Coronary artery (tissue), 2 donors: ENCODE results near the gene DYSF.
A peak's percentile ranks its signal among the peaks of the same experiment; 100 is the strongest.

Experiments
- DNase-seq: peaks from one replicate; pipeline ENCODE4 v3.0.0-alpha.2; 2017; ENCODE audit warnings: low spot score
- H3K27ac ChIP-seq, 2 donors: fragments of 200-600 bp; sonication (generic); one replicate each; pipeline ENCODE4 v1.5.1; 2016 to 2019
- H3K4me3 ChIP-seq: fragments of 200-600 bp; sonication (generic); 2 replicates; pipeline ENCODE4 v1.5.1; 2016; ENCODE audit warnings: mild to moderate bottlenecking, moderate library complexity
- CTCF ChIP-seq: fragments of 200-600 bp; sonication (generic); IDR thresholded peaks from one replicate; pipeline ENCODE4 v1.5.1; 2019; ENCODE audit warnings: antibody characterized with exemption

Gene DYSF

GRCh38 chr2:71615767-71616730 lies 162.7 kb downstream of the DYSF start:
- DNase-seq: no peak
- TF ChIP-seq CTCF: no peak
- Histone ChIP-seq H3K4me3 (no peak overlapping the region), H3K27ac (peak overlapping the region; percentile 81 to 83)

GRCh38 chr2:71617266-71617665 lies 163.9 kb downstream of the DYSF start:
- DNase-seq: no peak
- H3K4me3 ChIP-seq: no peak overlapping the region
- no peak for TF ChIP-seq CTCF
- no peak overlapping the region for H3K27ac ChIP-seq

- peak overlapping the region; percentile 51 to 90 for H3K27ac ChIP-seq
- DNase-seq: peak; percentile 75
- no peak overlapping the region for H3K4me3 ChIP-seq
- no peak for TF ChIP-seq CTCF
These were observed 165.2 kb downstream of the DYSF start for GRCh38 chr2:71618327-71619113.

- H3K4me3 ChIP-seq: no peak overlapping the region
- peak overlapping the region; percentile 51 to 90 for H3K27ac ChIP-seq
- peak; percentile 72 for DNase-seq
- no peak for TF ChIP-seq CTCF
These were observed 165.9 kb downstream of the DYSF start for GRCh38 chr2:71619230-71619741.

- TF ChIP-seq CTCF: no peak
- peak; percentile 64 for DNase-seq
- H3K4me3 ChIP-seq: no peak overlapping the region
- H3K27ac ChIP-seq: no peak overlapping the region
These were observed 166.8 kb downstream of the DYSF start for GRCh38 chr2:71620116-71620515.

- Histone ChIP-seq H3K27ac (no peak overlapping the region), H3K4me3 (no peak overlapping the region)
- DNase-seq: peak; percentile 52
- TF ChIP-seq CTCF: no peak
These were observed 167.5 kb downstream of the DYSF start for GRCh38 chr2:71620851-71621251.
